T-helper 9 cell (primary cell): ENCODE measurements around the gene TBATA.

Source experiments
- DNase-seq: peaks from one replicate; pipeline ENCODE4 v3.0.0-alpha.2; 2020

The TBATA gene

GRCh38 chr10:70759781-70760180 is 25.4 kb downstream of the TBATA start:
- no peak for DNase-seq

- peak; percentile 57 for DNase-seq
Measured at GRCh38 chr10:70758757-70759514, 26.2 kb downstream of the TBATA start.

- no peak for DNase-seq
Measured at GRCh38 chr10:70757856-70758255, 27.3 kb downstream of the TBATA start.

- DNase-seq = no peak
Measured at GRCh38 chr10:70756700-70757360, 28.3 kb downstream of the TBATA start.

GRCh38 chr10:70753841-70754621 is 31.1 kb downstream of the TBATA start:
- no peak for DNase-seq

- no peak for DNase-seq
Measured at GRCh38 chr10:70753026-70753663, 32.0 kb downstream of the TBATA start.

- no peak for DNase-seq
Measured at GRCh38 chr10:70752571-70752970, 32.6 kb downstream of the TBATA start.

GRCh38 chr10:70751991-70752390 is 33.2 kb downstream of the TBATA start:
- DNase-seq = no peak

GRCh38 chr10:70751356-70751755 is 33.8 kb downstream of the TBATA start:
- no peak for DNase-seq

- no peak for DNase-seq
Measured at GRCh38 chr10:70750156-70750703, 34.9 kb downstream of the TBATA start.

- no peak for DNase-seq
Measured at GRCh38 chr10:70749756-70750155, 35.4 kb downstream of the TBATA start.

GRCh38 chr10:70748801-70749573 is 36.2 kb downstream of the TBATA start:
- no peak for DNase-seq

- no peak for DNase-seq
Measured at GRCh38 chr10:70748305-70748704, 36.9 kb downstream of the TBATA start.

- DNase-seq = no peak
Measured at GRCh38 chr10:70747192-70747965, 37.8 kb downstream of the TBATA start.

GRCh38 chr10:70745555-70745954 is 39.6 kb downstream of the TBATA start:
- no peak for DNase-seq

GRCh38 chr10:70744617-70745143 is 40.5 kb downstream of the TBATA start:
- no peak for DNase-seq

GRCh38 chr10:70743879-70744278 is 41.3 kb downstream of the TBATA start:
- no peak for DNase-seq

- DNase-seq = no peak
Measured at GRCh38 chr10:70743430-70743788, 41.8 kb downstream of the TBATA start.

- DNase-seq = no peak
Measured at GRCh38 chr10:70742537-70743429, 42.4 kb downstream of the TBATA start.
